Measurements from ENCODE around the gene XRCC4.

XRCC4 gene

DNA sequence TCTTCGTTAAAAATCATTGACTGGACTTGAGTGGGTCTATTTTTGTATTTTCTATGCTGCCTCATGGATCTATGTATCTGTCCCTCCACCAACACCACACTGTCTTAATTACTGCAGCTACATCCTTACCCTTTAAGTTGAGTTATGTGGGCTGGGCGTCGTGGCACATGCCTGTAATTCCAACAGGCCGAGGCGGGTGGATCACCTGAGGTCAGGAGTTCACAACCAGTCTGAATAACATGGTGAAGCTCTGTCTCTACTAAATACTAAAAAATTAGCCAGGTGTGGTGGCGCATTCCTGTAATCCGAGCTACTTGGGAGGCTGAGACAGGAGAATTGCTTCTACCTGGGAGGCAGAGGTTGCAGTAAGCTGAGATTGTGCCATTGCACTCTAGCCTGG is 48.2 kb downstream of the XRCC4 start:
- DNase-seq (ENCODE audit: extremely low spot score): no peak

DNA sequence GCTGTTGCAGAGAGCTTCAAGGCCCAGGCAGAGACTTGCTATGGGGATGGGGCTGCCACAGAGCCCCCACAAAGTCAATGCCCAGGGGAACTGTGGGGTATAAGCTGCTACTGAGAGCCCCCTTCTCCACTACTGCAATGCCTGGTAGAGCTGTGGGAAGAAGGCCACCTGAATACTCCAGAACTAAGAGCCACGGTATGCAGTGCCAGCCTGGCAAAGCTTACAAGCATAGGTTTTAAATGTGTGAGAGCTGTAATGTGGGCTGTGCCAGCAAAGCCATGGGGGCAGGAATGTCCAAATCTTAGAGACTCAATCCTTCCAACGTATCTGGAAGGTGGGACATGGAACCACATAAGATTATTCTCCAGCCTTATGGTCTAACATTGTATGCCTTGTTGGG is 49.2 kb downstream of the XRCC4 start:
- TF ChIP-seq ARNT (IDR thresholded peaks at IDR 0.05) (no peak), FOXM1 (IDR thresholded peaks at IDR 0.05; ENCODE audit: borderline replicate concordance) (no peak), SUZ12 (IDR thresholded peaks at IDR 0.05) (no peak), CTBP1 (IDR thresholded peaks at IDR 0.05; ENCODE audit: borderline replicate concordance) (no peak), ELF4 (IDR thresholded peaks at IDR 0.05) (no peak), FOXK2 (IDR thresholded peaks at IDR 0.05) (no peak), FOXA1 (IDR thresholded peaks at IDR 0.05) (no peak), SP1 (IDR thresholded peaks at IDR 0.05) (no peak), BHLHE40 (IDR thresholded peaks at IDR 0.05; ENCODE audit: borderline replicate concordance) (no peak), NFRKB (IDR thresholded peaks at IDR 0.05) (no peak), ZNF384 (IDR thresholded peaks at IDR 0.05) (no peak), L3MBTL2 (conservative IDR thresholded peaks at IDR 0.05) (no peak)
- TF ChIP-seq, protein P1, sequence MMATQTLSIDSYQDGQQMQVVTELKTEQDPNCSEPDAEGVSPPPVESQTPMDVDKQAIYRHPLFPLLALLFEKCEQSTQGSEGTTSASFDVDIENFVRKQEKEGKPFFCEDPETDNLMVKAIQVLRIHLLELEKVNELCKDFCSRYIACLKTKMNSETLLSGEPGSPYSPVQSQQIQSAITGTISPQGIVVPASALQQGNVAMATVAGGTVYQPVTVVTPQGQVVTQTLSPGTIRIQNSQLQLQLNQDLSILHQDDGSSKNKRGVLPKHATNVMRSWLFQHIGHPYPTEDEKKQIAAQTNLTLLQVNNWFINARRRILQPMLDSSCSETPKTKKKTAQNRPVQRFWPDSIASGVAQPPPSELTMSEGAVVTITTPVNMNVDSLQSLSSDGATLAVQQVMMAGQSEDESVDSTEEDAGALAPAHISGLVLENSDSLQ (IDR thresholded peaks at IDR 0.05): no peak
- CTCF ChIA-PET: no interaction called here
- no peak for DNase-seq (ENCODE audit: extremely low spot score)
- POLR2A ChIA-PET: no interaction called here

More for the DNA sequence above, 48.2 kb downstream of the XRCC4 start:
- ChIA-PET CTCF (no interaction called here), POLR2A (no interaction called here)
- TF ChIP-seq SUZ12 (IDR thresholded peaks at IDR 0.05) (no peak), CTBP1 (IDR thresholded peaks at IDR 0.05; ENCODE audit: borderline replicate concordance) (no peak), ZNF384 (IDR thresholded peaks at IDR 0.05) (no peak), FOXK2 (IDR thresholded peaks at IDR 0.05) (no peak)

DNA sequence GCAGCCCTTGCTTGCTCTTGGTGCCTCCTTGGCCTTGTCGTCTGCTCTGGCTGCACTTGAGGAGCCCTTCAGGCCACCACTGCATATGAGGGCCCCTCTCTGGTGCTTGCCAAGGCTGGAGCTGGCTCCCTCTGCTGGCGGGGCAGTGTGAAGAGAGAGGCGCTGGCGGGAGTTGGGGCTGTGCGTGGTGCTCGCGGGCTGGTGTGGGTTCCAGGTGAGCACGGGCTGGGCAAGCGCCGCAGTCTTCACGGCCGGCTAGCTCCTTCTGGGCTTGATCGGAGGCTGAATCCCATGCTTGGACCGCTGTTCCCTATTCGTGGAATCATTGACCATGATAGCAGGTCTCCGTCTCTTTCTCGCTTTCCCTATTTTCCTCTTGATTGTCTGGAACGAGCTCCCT is 56.5 kb downstream of the XRCC4 start:
- ChIA-PET POLR2A (no interaction called here), CTCF (no interaction called here)
- no peak for TF ChIP-seq ZNF384 (IDR thresholded peaks at IDR 0.05)
- TF ChIP-seq ARNT (IDR thresholded peaks at IDR 0.05): no peak
- TF ChIP-seq CTBP1 (IDR thresholded peaks at IDR 0.05; ENCODE audit: borderline replicate concordance): no peak
- no peak for TF ChIP-seq FOXK2 (IDR thresholded peaks at IDR 0.05)
- TF ChIP-seq L3MBTL2 (conservative IDR thresholded peaks at IDR 0.05): no peak
- TF ChIP-seq TARDBP (IDR thresholded peaks at IDR 0.05): no peak
- TF ChIP-seq HDGF (IDR thresholded peaks at IDR 0.05; ENCODE audit: borderline replicate concordance): no peak
- TF ChIP-seq, protein P1 (IDR thresholded peaks at IDR 0.05): no peak

DNA sequence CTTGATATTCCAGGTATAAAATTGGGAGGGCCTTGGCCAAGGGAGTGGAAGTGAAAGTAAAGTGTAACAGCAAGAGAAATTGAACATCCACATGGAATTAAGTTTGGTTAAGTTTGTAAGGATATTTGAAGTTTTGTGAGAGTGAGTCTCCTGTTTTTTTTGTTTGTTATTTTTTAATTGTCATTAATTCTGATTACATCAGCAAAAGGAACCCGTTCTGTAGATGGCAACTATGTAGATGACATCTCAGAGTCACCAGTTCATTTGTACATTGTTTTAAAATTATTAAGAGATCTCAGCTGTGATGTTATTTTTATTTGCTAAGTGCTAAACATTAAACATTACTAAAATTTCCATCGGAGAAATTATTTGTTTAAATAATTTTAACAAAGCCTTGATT is 65.2 kb downstream of the XRCC4 start:
- no peak for DNase-seq (ENCODE audit: extremely low spot score)
- ChIA-PET CTCF (no interaction called here), POLR2A (no interaction called here)
- TF ChIP-seq ZNF384 (IDR thresholded peaks at IDR 0.05): no peak
- TF ChIP-seq ELF4 (IDR thresholded peaks at IDR 0.05): no peak
- no peak for TF ChIP-seq SUZ12 (IDR thresholded peaks at IDR 0.05)
- TF ChIP-seq FOXA1 (IDR thresholded peaks at IDR 0.05): no peak
- TF ChIP-seq, protein P1 (IDR thresholded peaks at IDR 0.05): no peak
- TF ChIP-seq TARDBP (IDR thresholded peaks at IDR 0.05): no peak
- no peak for TF ChIP-seq SP1 (IDR thresholded peaks at IDR 0.05)
- no peak for TF ChIP-seq HDGF (IDR thresholded peaks at IDR 0.05; ENCODE audit: borderline replicate concordance)
- TF ChIP-seq BHLHE40 (IDR thresholded peaks at IDR 0.05; ENCODE audit: borderline replicate concordance): no peak
- TF ChIP-seq CTBP1 (IDR thresholded peaks at IDR 0.05; ENCODE audit: borderline replicate concordance): no peak
- TF ChIP-seq NFRKB (IDR thresholded peaks at IDR 0.05): no peak
- no peak for TF ChIP-seq FOXK2 (IDR thresholded peaks at IDR 0.05)

More for the DNA sequence above, 56.5 kb downstream of the XRCC4 start:
- DNase-seq (ENCODE audit: extremely low spot score): no peak

DNA sequence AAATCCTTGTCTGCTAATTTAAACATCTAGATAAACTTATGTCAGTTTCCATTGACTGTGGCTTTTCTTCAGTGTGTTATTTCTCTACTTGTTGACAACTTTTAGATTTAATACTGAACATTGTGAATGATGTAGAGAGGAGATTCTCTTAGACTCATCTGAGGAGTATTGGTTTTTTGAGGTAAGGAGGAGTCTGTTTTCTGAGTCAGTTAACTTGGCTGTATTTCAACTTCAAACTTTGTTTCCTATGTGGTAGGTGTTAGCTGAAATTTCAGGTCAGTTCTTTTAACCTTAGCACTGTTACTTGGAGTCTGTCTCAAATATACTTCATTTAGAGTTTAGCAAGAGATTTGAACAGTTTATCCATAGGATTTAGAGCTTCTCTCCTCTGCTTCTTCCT is 67.9 kb downstream of the XRCC4 start:
- POLR2A ChIA-PET: no interaction called here
- CTCF ChIA-PET: no interaction called here
- TF ChIP-seq TARDBP (IDR thresholded peaks at IDR 0.05): no peak
- TF ChIP-seq FOXA1 (IDR thresholded peaks at IDR 0.05): no peak
- TF ChIP-seq SP1 (IDR thresholded peaks at IDR 0.05): no peak
- TF ChIP-seq, protein P1 (IDR thresholded peaks at IDR 0.05): no peak
- TF ChIP-seq SUZ12 (IDR thresholded peaks at IDR 0.05): no peak
- no peak for TF ChIP-seq LEF1 (IDR thresholded peaks at IDR 0.05; ENCODE audit: borderline replicate concordance)
- TF ChIP-seq FOXM1 (IDR thresholded peaks at IDR 0.05; ENCODE audit: borderline replicate concordance): no peak
- no peak for TF ChIP-seq FOXK2 (IDR thresholded peaks at IDR 0.05)
- TF ChIP-seq L3MBTL2 (conservative IDR thresholded peaks at IDR 0.05): no peak
- TF ChIP-seq ZNF384 (IDR thresholded peaks at IDR 0.05): no peak
- TF ChIP-seq HDGF (IDR thresholded peaks at IDR 0.05; ENCODE audit: borderline replicate concordance): no peak
- TF ChIP-seq NFRKB (IDR thresholded peaks at IDR 0.05): no peak
- TF ChIP-seq ELF4 (IDR thresholded peaks at IDR 0.05): no peak
- no peak for TF ChIP-seq ARNT (IDR thresholded peaks at IDR 0.05)
- TF ChIP-seq BHLHE40 (IDR thresholded peaks at IDR 0.05; ENCODE audit: borderline replicate concordance): no peak
- no peak for TF ChIP-seq CTBP1 (IDR thresholded peaks at IDR 0.05; ENCODE audit: borderline replicate concordance)
- DNase-seq (ENCODE audit: extremely low spot score): no peak

DNA sequence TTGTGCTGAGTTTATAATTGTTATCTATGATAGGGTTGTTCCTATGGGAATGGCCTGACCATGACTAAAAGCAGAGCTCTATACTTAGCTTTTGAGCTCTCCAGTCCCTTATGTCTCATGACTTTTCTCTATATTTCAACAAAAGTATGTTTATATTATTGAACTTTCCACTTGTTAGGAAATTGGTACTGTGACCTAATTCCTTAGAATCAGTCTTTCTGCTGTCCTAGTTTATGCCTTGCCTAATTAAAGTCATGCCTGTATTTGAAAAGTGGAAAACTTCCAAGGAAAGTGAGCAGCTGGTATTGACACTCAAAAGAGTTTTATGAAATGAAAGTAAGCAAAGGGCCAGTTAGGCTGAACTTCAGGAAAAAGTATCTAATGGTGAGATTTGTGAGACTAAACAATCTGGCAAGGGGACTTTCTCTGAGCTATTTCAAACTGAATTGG is 68.6 kb downstream of the XRCC4 start:
- ChIA-PET CTCF (no interaction called here), POLR2A (no interaction called here)
- TF ChIP-seq ARNT (IDR thresholded peaks at IDR 0.05) (no peak), ZNF384 (IDR thresholded peaks at IDR 0.05) (no peak), FOXK2 (IDR thresholded peaks at IDR 0.05) (no peak), SUZ12 (IDR thresholded peaks at IDR 0.05) (no peak), CTBP1 (IDR thresholded peaks at IDR 0.05; ENCODE audit: borderline replicate concordance) (no peak), FOXM1 (IDR thresholded peaks at IDR 0.05; ENCODE audit: borderline replicate concordance) (no peak), FOXA1 (IDR thresholded peaks at IDR 0.05) (no peak)
- no peak for DNase-seq (ENCODE audit: extremely low spot score)
